ENCODE results near the gene KCTD11. TPM values are rescaled to one million over a fixed set of nuclear protein-coding genes. Genes with fewer than 3 reads are reported as not detected.

KCTD11 gene
- total and polyA plus RNA-seq, 2 experiments from 2014 or later, result 2.2 to 7.7 TPM

GRCh38 chr17:7370853-7371252, 18.9 kb downstream of the KCTD11 start:
- Histone ChIP-seq H3K4me3 (no peak overlapping the region), H3K36me3 (ENCODE audit: insufficient read depth) (no peaks in the 10 kb centered on the region), H3K4me1 (ENCODE audit: insufficient read depth) (peaks cover 28% of the 10 kb centered on the region), H3F3A (replicated peaks; ENCODE audit: low read depth) (0 out of 2 replicates have a peak, but pooled peaks cover 5% of the 10 kb centered on the region), H2AFZ (no peak overlapping the region), H4K20me1 (replicated peaks; ENCODE audit: insufficient read depth) (no peaks in the 10 kb centered on the region), H3K27me3 (ENCODE audit: insufficient read depth) (no peaks in the 10 kb centered on the region), H3K79me2 (replicated peaks; ENCODE audit: insufficient read depth) (no peaks in the 10 kb centered on the region), H3K4me2 (no peak overlapping the region), H3K27ac (ENCODE audit: low read depth) (no peak overlapping the region), H3K9me2 (ENCODE audit: insufficient read depth) (no peaks in the 10 kb centered on the region)
- DNase-seq (ENCODE audit: low spot score), result no peak
- peaks cover 6% of the 10 kb centered on the region for H3K27me3 Mint-ChIP-seq (ENCODE audit: insufficient read depth, low read depth, poor library complexity)
- no peak overlapping the region for H3K27ac Mint-ChIP-seq
- no peak for ATAC-seq
- no peaks in the 10 kb centered on the region for H3K36me3 Mint-ChIP-seq (ENCODE audit: low read depth)
- peaks cover 26% of the 10 kb centered on the region for H3K4me1 Mint-ChIP-seq
- no peaks in the 10 kb centered on the region for H3K9me3 Mint-ChIP-seq
- no peak overlapping the region for H3K4me3 Mint-ChIP-seq
- TF ChIP-seq STAT1 (IDR thresholded peaks at IDR 0.05; ENCODE audit: unreplicated experiment) (no peak), ZNF331 (CRISPR knock-in tag; IDR thresholded peaks at IDR 0.05; ENCODE audit: low read depth) (no peak), EZH2 (IDR thresholded peaks at IDR 0.05; ENCODE audit: low read depth, unreplicated experiment) (no peak), CTCF (conservative IDR thresholded peaks at IDR 0.05; ENCODE audit: low read depth in 2 of 2) (no peak), JUNB (IDR thresholded peaks at IDR 0.05; ENCODE audit: unreplicated experiment) (no peak), CREB1 (CRISPR knock-in tag; IDR thresholded peaks at IDR 0.05; ENCODE audit: low read depth) (no peak), ZNF462 (CRISPR knock-in tag; IDR thresholded peaks at IDR 0.05) (no peak)
